HG03175 (cell line): Measurements from ENCODE around the gene DNAI1.
"Not testable (repeated sequence)": the region's sequence is repeated elsewhere in the genome, so short reads cannot be mapped to it uniquely, and the experiment has no call there.

Experiments
- ATAC-seq: cut with Tn5 transposase; IDR thresholded peaks from one replicate; pipeline ENCODE4 v1.9.1; 2021; ENCODE audit warnings: mild to moderate bottlenecking, moderate library complexity; ENCODE audit not compliant: unreplicated experiment

The DNAI1 gene

GRCh38 chr9:34450644-34451043 is 8.0 kb upstream of the DNAI1 start:
- no peak for ATAC-seq

GRCh38 chr9:34451135-34451534 is 7.5 kb upstream of the DNAI1 start:
- ATAC-seq = no peak

GRCh38 chr9:34451545-34451944 is 7.1 kb upstream of the DNAI1 start:
- ATAC-seq = peak; percentile 79

GRCh38 chr9:34452568-34452967 is 6.0 kb upstream of the DNAI1 start:
- ATAC-seq = no peak

- ATAC-seq = no peak
Observed at GRCh38 chr9:34454571-34455065, 4.0 kb upstream of the DNAI1 start.

GRCh38 chr9:34456151-34456550 is 2.5 kb upstream of the DNAI1 start:
- no peak for ATAC-seq

- ATAC-seq = no peak
Observed at GRCh38 chr9:34456746-34457145, 1.9 kb upstream of the DNAI1 start.

GRCh38 chr9:34457266-34458012 is 1.2 kb upstream of the DNAI1 start:
- no peak for ATAC-seq

- ATAC-seq = peak; percentile 4
Observed at GRCh38 chr9:34458959-34459340, 345 bp downstream of the DNAI1 start.

GRCh38 chr9:34459356-34459755 is 751 bp downstream of the DNAI1 start:
- ATAC-seq = no peak

- ATAC-seq = no peak
Observed at GRCh38 chr9:34459941-34460340, 1.3 kb downstream of the DNAI1 start.

GRCh38 chr9:34463098-34463900 is 4.7 kb downstream of the DNAI1 start:
- ATAC-seq = no peak

GRCh38 chr9:34463901-34464232 is 5.3 kb downstream of the DNAI1 start:
- ATAC-seq = no peak

- no peak for ATAC-seq
Observed at GRCh38 chr9:34464571-34464970, 6.0 kb downstream of the DNAI1 start.

- ATAC-seq = no peak
Observed at GRCh38 chr9:34465468-34465867, 6.9 kb downstream of the DNAI1 start.

- no peak for ATAC-seq
Observed at GRCh38 chr9:34475097-34475496, 16.5 kb downstream of the DNAI1 start.

GRCh38 chr9:34477541-34477940 is 18.9 kb downstream of the DNAI1 start:
- ATAC-seq = no peak

GRCh38 chr9:34479431-34479866 is 20.8 kb downstream of the DNAI1 start:
- ATAC-seq = no peak

- ATAC-seq = not testable (repeated sequence)
Observed at GRCh38 chr9:34481620-34482019, 23.0 kb downstream of the DNAI1 start.

- not testable (repeated sequence) for ATAC-seq
Observed at GRCh38 chr9:34482746-34483145, 24.1 kb downstream of the DNAI1 start.

- no peak for ATAC-seq
Observed at GRCh38 chr9:34484678-34485077, 26.1 kb downstream of the DNAI1 start.

- no peak for ATAC-seq
Observed at GRCh38 chr9:34485822-34486221, 27.2 kb downstream of the DNAI1 start.
